K562 (cell line): Measurements from ENCODE around the gene S100A10. TPM values are rescaled to one million over a fixed set of nuclear protein-coding genes. Genes with fewer than 3 reads are reported as not detected.

Experiments
- ATAC-seq: fragments of 200-7000 bp; cut with Tn5 transposase; 3 replicates; pipeline ENCODE4 v1.9.1; 2020; ENCODE audit warnings: moderate library complexity
- BruUV-seq: library from RNA; stranded (reverse); fragments of 400-500 nt; replicated peaks from 2 replicates; lab custom pipeline; 2021; lab: Mats Ljungman, UMichigan
- CTCF ChIA-PET: fragments of 300-600 bp; formaldehyde crosslinking; extraction: SDS; loops from one replicate; lab custom pipeline; 2021; ENCODE audit warnings: low intra/inter-chr PET ratio; lab: Yijun Ruan, JAX
- POLR2A ChIA-PET: fragments of 300-600, 350-650 bp; sonication (Branson Sonifier 250); formaldehyde crosslinking; extraction: SDS; loops from one replicate; lab custom pipeline; 2021; ENCODE audit warnings: antibody characterized with exemption, inconsistent platforms; lab: Yijun Ruan, JAX
- DNase-seq, 4 experiments: peaks; one replicate each; pipeline versions ENCODE4 v3.0.0 to v3.0.0-alpha.2; 2011 to 2018; ENCODE audit warnings: low spot score in 3 of 4, mixed read lengths in 3 of 4; ENCODE audit errors: extremely low read depth in 1 of 4
- FAIRE-seq: peaks from 2 replicates; lab custom pipeline; 2011; peaks lifted over from hg19 to GRCh38; lab: Jason Lieb, UNC
- H2AFZ ChIP-seq: 2 replicates; pipeline ENCODE4 v1.6.0; 2011; ENCODE audit warnings: low read depth, low read length, control low read depth, inconsistent platforms
- H3K27ac ChIP-seq: fragments of 200-600 bp; 3 replicates; pipeline ENCODE4 v1.8.0; 2011; ENCODE audit warnings: low read depth, mild to moderate bottlenecking, control low read depth, inconsistent platforms, low read length, moderate library complexity, mixed read lengths; ENCODE audit errors: extremely low read depth
- H3K27me3 ChIP-seq, 2 experiments: fragments of 300-600 bp in 1 of 2; 2 replicates in 1 of 2; 3 replicates in 1 of 2; pipeline versions ENCODE4 v1.6.0 to v1.8.0; 2011; ENCODE audit warnings: inconsistent platforms in 2 of 2, low read length in 2 of 2, mild to moderate bottlenecking in 1 of 2, mixed read lengths in 1 of 2, moderate library complexity in 1 of 2; ENCODE audit not compliant: control insufficient read depth in 2 of 2, insufficient read depth in 2 of 2
- H3K36me3 ChIP-seq: fragments of 300-600 bp; 3 replicates; pipeline ENCODE4 v1.8.0; 2011; ENCODE audit warnings: mild to moderate bottlenecking, low read length, inconsistent platforms; ENCODE audit not compliant: control insufficient read depth, insufficient read depth
- H3K4me1 ChIP-seq, 2 experiments: fragments of 200-600 bp in 1 of 2; replicated peaks in 1 of 2; 2 replicates in 1 of 2; 3 replicates in 1 of 2; pipeline versions ENCODE4 v1.5.1 to v1.8.0; 2011; ENCODE audit warnings: inconsistent platforms in 2 of 2, low read length in 2 of 2, mild to moderate bottlenecking in 1 of 2, mixed read lengths in 1 of 2, moderate library complexity in 1 of 2; ENCODE audit not compliant: control insufficient read depth in 2 of 2, insufficient read depth in 2 of 2
- H3K4me2 ChIP-seq: 2 replicates; pipeline ENCODE4 v1.6.1; 2011; ENCODE audit warnings: low read length, control low read depth, inconsistent platforms, mixed read lengths; ENCODE audit not compliant: insufficient read depth
- H3K4me3 ChIP-seq: fragments of 200-600 bp; sonication (generic), shearing (Covaris generic); 2 replicates; pipeline ENCODE4 v1.5.1; 2016; ENCODE audit warnings: control low read depth, inconsistent platforms
- H3K79me2 ChIP-seq: fragments of 200-600 bp; 3 replicates; pipeline ENCODE4 v1.8.0; 2011; ENCODE audit warnings: low read length, inconsistent platforms; ENCODE audit not compliant: control insufficient read depth, insufficient read depth
- H3K9ac ChIP-seq, 2 experiments: 2 replicates each; pipeline versions ENCODE4 v1.6.0 to v1.6.1; 2011; ENCODE audit warnings: low read depth in 2 of 2, low read length in 2 of 2, control low read depth in 1 of 2, inconsistent platforms in 1 of 2, mild to moderate bottlenecking in 1 of 2, mixed read lengths in 1 of 2; ENCODE audit not compliant: insufficient read depth in 1 of 2
- H3K9me1 ChIP-seq: one replicate; pipeline ENCODE4 v1.6.0; 2011; ENCODE audit warnings: inconsistent platforms, mild to moderate bottlenecking, low read length, moderate library complexity; ENCODE audit not compliant: control insufficient read depth, insufficient read depth
- H3K9me3 ChIP-seq: replicated peaks from 2 replicates; pipeline ENCODE4 v1.5.1; 2011; ENCODE audit warnings: low read depth, low read length, inconsistent platforms; ENCODE audit not compliant: control insufficient read depth, insufficient read depth
- H4K20me1 ChIP-seq: replicated peaks from 2 replicates; pipeline ENCODE4 v1.6.1; 2011; ENCODE audit warnings: low read length, inconsistent platforms, mixed read lengths; ENCODE audit not compliant: control insufficient read depth, insufficient read depth
- ARID2 ChIP-seq: fragments of 450-650 bp; IDR thresholded peaks from 2 replicates; pipeline ENCODE4 v1.6.1; 2017; ENCODE audit warnings: antibody characterized with exemption, mild to moderate bottlenecking
- CTCF ChIP-seq, 3 experiments: IDR thresholded peaks in 2 of 3; conservative IDR thresholded peaks in 1 of 3; 2 replicates each; pipeline ENCODE4 v1.5.1; 2011 to 2012; ENCODE audit warnings: low read length in 3 of 3, mild to moderate bottlenecking in 3 of 3, control low read depth in 2 of 3, improper control_type of control experiment in 1 of 3, inconsistent platforms in 1 of 3, low read depth in 1 of 3, mixed read lengths in 1 of 3, moderate library complexity in 1 of 3; ENCODE audit not compliant: insufficient read depth in 2 of 3
- DIDO1 ChIP-seq: fragments of 450-650 bp; IDR thresholded peaks from 2 replicates; pipeline ENCODE4 v1.6.1; 2016; ENCODE audit warnings: low read depth, missing biosample characterization, missing genetic modification characterization
- MAZ ChIP-seq, 2 experiments: fragments of 450-650 bp in 1 of 2; sonication (generic) in 1 of 2; formaldehyde crosslinking; IDR thresholded peaks in 1 of 2; conservative IDR thresholded peaks in 1 of 2; 2 replicates each; pipeline versions ENCODE4 v1.4.0 to v1.5.0; 2020; ENCODE audit warnings: mild to moderate bottlenecking in 1 of 2, missing genetic modification reagents in 1 of 2
- MTF1 ChIP-seq: fragments of 250-450 bp; sonication (Bioruptor Pico); IDR thresholded peaks from 2 replicates; pipeline ENCODE4 v1.9.0; 2021; ENCODE audit warnings: moderate library complexity, mild to moderate bottlenecking, inconsistent platforms, borderline replicate concordance
- RAD21 ChIP-seq, 2 experiments: fragments of 250-450 bp in 1 of 2; fragments of 450-650 bp in 1 of 2; sonication (Bioruptor Pico) in 1 of 2; formaldehyde crosslinking in 1 of 2; IDR thresholded peaks in 1 of 2; conservative IDR thresholded peaks in 1 of 2; 2 replicates each; pipeline versions ENCODE4 v1.4.0 to v1.8.0; 2020 to 2022; ENCODE audit warnings: mild to moderate bottlenecking in 2 of 2, moderate library complexity in 1 of 2
- RAD51 ChIP-seq: fragments of 450-650 bp; IDR thresholded peaks from 2 replicates; pipeline ENCODE4 v1.7.1; 2016; ENCODE audit warnings: low read depth, mild to moderate bottlenecking, borderline replicate concordance
- RCOR1 ChIP-seq, 2 experiments: IDR thresholded peaks; 2 replicates each; pipeline ENCODE4 v1.6.1; 2012; ENCODE audit warnings: low read depth in 2 of 2, low read length in 2 of 2, borderline replicate concordance in 1 of 2, improper control_type of control experiment in 1 of 2
- TFE3 ChIP-seq: fragments of 450-650 bp; formaldehyde crosslinking; IDR thresholded peaks from 2 replicates; pipeline ENCODE4 v1.4.0; 2020; ENCODE audit warnings: mild to moderate bottlenecking, mixed read lengths
- USF2 ChIP-seq: sonication (generic); formaldehyde crosslinking; IDR thresholded peaks from 2 replicates; pipeline ENCODE4 v1.5.0; 2020; ENCODE audit warnings: missing genetic modification reagents
- WGBS: fragments of 100-300 bp; shearing (Covaris generic); methylation state at CpG from one replicate; pipeline ENCODE4 v1.1.6; 2016; ENCODE audit warnings: low coverage, mixed read lengths; ENCODE audit not compliant: insufficient coverage; ENCODE audit errors: missing lambda C conversion rate; 5-methylcytosine and 5-hydroxymethylcytosine counted together
- in situ Hi-C: fragments of 300-500 bp; cut with MboI; formaldehyde crosslinking; loops from 4 replicates; pipeline ENCODE4 v1.15.0; 2018; ENCODE audit warnings: inconsistent platforms, mixed read lengths
- intact Hi-C: fragments of 100-400 bp; cut with micrococcal nuclease; formaldehyde crosslinking; loops from 2 replicates; pipeline ENCODE4 v1.14.2; 2022
- polyA plus RNA-seq, 8 experiments: library from polyadenylated mRNA; depleted of rRNA in 4 of 8; stranded (reverse) in 5 of 8; unstranded in 3 of 8; fragments of >200 nt; fragmentation: Nextera tagmentation in 2 of 8; fragmentation: Illumina TruSeq in 1 of 8; extraction: Ambion mirVana in 2 of 8; extraction: Trizol in 1 of 8; gene quantifications; 2 replicates each; pipeline versions ENCODE4 v1.2.1 to v1.2.3, GENCODE V29; 2011 to 2014; ENCODE audit warnings: inconsistent platforms in 1 of 8, missing spikeins in 1 of 8
- total RNA-seq, 7 experiments: library from RNA; depleted of rRNA in 6 of 7; stranded (reverse); fragments of >200 nt in 6 of 7; fragmentation: Illumina TruSeq in 2 of 7; extraction: Trizol in 2 of 7; gene quantifications; 2 replicates each; pipeline versions ENCODE4 v1.2.1 to v1.2.3, GENCODE V29; 2011 to 2021; ENCODE audit warnings: low replicate concordance in 1 of 7

S100A10 gene
- total and polyA plus RNA-seq, 9 of the 15 experiments (the other 6 are each of a cell fraction or from before 2014, with no cell fraction given): 0.32 to 1.6 (median 0.50) TPM; not detected in 3

- ChIA-PET POLR2A (interaction anchor here (0.6 to 1.7 kb wide), 13 partner anchors 11 to 462 kb away, joined by 3 to 7 read pairs (median 3); no protein-coding TSS in a partner anchor), CTCF (interaction anchor here (2.1 to 3.0 kb wide), 3 partner anchors 33 to 113 kb away, joined by 16 to 22 read pairs (median 17); no protein-coding TSS in a partner anchor)
- H3K79me2 ChIP-seq: no peaks in the 10 kb centered on the region
- peaks cover 15 to 16% of the 10 kb centered on the region in 2 experiments; a peak in 3 of 5 replicates for H3K27me3 ChIP-seq
- H2AFZ ChIP-seq: no peak overlapping the region; the same call in 1 of the 2 replicates
- in situ Hi-C loops: no loop called here
- DNase-seq (peak; percentile 68 to 85 (median 72)), FAIRE-seq (peak; percentile 94), ATAC-seq (peak; percentile 89)
- H3K9ac ChIP-seq: no peak overlapping the region
- no peaks in the 10 kb centered on the region for H3K4me1 ChIP-seq
- no peaks in the 10 kb centered on the region for H3K36me3 ChIP-seq
- no peaks in the 10 kb centered on the region for H3K9me1 ChIP-seq
- no peak overlapping the region for H3K4me2 ChIP-seq
- BruUV-seq: no TSS peak
- no peaks in the 10 kb centered on the region for H4K20me1 ChIP-seq
- no peaks in the 10 kb centered on the region for H3K9me3 ChIP-seq
- intact Hi-C loops: loop anchor here (1.0 kb wide), 3 partner anchors 34 to 113 kb away; no protein-coding TSS in a partner anchor
- H3K4me3 ChIP-seq: no peak overlapping the region
- 0% methylated on average over 4 of the region's 4 CpGs for WGBS
- H3K27ac ChIP-seq: no peak overlapping the region
- peak; percentile 50; the same call in 1 of the 2 replicates for TF ChIP-seq RAD51
- peak; percentile 84 to 93 (median 90) for TF ChIP-seq CTCF (IDR thresholded peaks at IDR 0.05 in 2 of 3, conservative IDR thresholded peaks at IDR 0.05 in 1 of 3; ENCODE audit: insufficient read depth in 2 of 3, low read depth in 1 of 3, low read length in 3 of 3)
- TF ChIP-seq RAD21 (CRISPR knock-in tag; conservative IDR thresholded peaks at IDR 0.05 in 1 of 2, IDR thresholded peaks at IDR 0.05 in 1 of 2): peak; percentile 89 to 94
- TF ChIP-seq TFE3 (CRISPR knock-in tag): peak; percentile 76
- TF ChIP-seq USF2 (CRISPR knock-in tag): peak; percentile 9; the same call in 1 of the 2 replicates
- TF ChIP-seq DIDO1 (tag): no peak
- TF ChIP-seq RCOR1 (IDR thresholded peaks at IDR 0.05; ENCODE audit: borderline replicate concordance in 1 of 2, low read depth in 2 of 2, low read length in 2 of 2): no peak
- TF ChIP-seq ARID2: peak; percentile 43; the same call in 1 of the 2 replicates
- TF ChIP-seq MAZ (CRISPR knock-in tag; conservative IDR thresholded peaks at IDR 0.05 in 1 of 2, IDR thresholded peaks at IDR 0.05 in 1 of 2): 0 out of 4 replicates have a peak, but pooled peaks of 1 of the 2 experiments have one; percentile 37
- TF ChIP-seq MTF1 (CRISPR knock-in tag): no peak
These were observed 8.2 kb upstream of the S100A10 start for GRCh38 chr1:152001631-152002584.
